Liver (tissue), 9 donors: Measurements from ENCODE around the gene ATXN7L3. TPM values are rescaled to one million over a fixed set of nuclear protein-coding genes. Genes with fewer than 3 reads are reported as not detected.

ENCODE experiments used
- DNase-seq: peaks from one replicate; pipeline ENCODE4 v3.0.0-alpha.2; 2017; ENCODE audit warnings: low spot score
- H3K27ac ChIP-seq, 2 donors: one replicate each; pipeline ENCODE4 v1.7.0; 2013; ENCODE audit warnings: inconsistent platforms in 2 of 2, low read length in 2 of 2, control low read depth in 1 of 2, low read depth in 1 of 2, mild to moderate bottlenecking in 1 of 2
- H3K27me3 ChIP-seq, 4 donors: one replicate each; pipeline versions ENCODE4 v1.6.1 to v1.7.0; 2013; ENCODE audit warnings: low read length in 3 of 4, inconsistent platforms in 1 of 4, mild to moderate bottlenecking in 1 of 4, moderate library complexity in 1 of 4; ENCODE audit not compliant: control insufficient read depth in 4 of 4, insufficient read depth in 4 of 4
- H3K36me3 ChIP-seq, 4 donors: one replicate each; pipeline versions ENCODE4 v1.6.1 to v1.7.0; 2013; ENCODE audit warnings: low read length in 3 of 4, mild to moderate bottlenecking in 3 of 4, low read depth in 1 of 4, moderate library complexity in 1 of 4; ENCODE audit not compliant: control insufficient read depth in 4 of 4, insufficient read depth in 3 of 4
- H3K4me1 ChIP-seq, 4 donors: one replicate each; pipeline versions ENCODE4 v1.6.1 to v1.7.0; 2013; ENCODE audit warnings: low read length in 3 of 4, mild to moderate bottlenecking in 3 of 4, moderate library complexity in 1 of 4; ENCODE audit not compliant: control insufficient read depth in 4 of 4, insufficient read depth in 4 of 4
- H3K4me3 ChIP-seq, 3 donors: one replicate each; pipeline versions ENCODE4 v1.6.1 to v1.7.0; 2013; ENCODE audit warnings: low read length in 3 of 3, control low read depth in 1 of 3, low read depth in 1 of 3, mild to moderate bottlenecking in 1 of 3
- H3K9ac ChIP-seq, 2 donors: one replicate each; pipeline ENCODE4 v1.7.0; 2013; ENCODE audit warnings: low read length in 2 of 2, mild to moderate bottlenecking in 2 of 2, moderate library complexity in 2 of 2, control low read depth in 1 of 2, low read depth in 1 of 2
- H3K9me3 ChIP-seq, 4 donors: one replicate each; pipeline versions ENCODE4 v1.6.1 to v1.7.0; 2013; ENCODE audit warnings: low read length in 3 of 4; ENCODE audit not compliant: control insufficient read depth in 4 of 4
- EGR1 ChIP-seq, 2 donors: IDR thresholded peaks; 2 replicates each; pipeline ENCODE4 v1.6.1; 2016 to 2018; ENCODE audit warnings: antibody characterized with exemption in 2 of 2, low read depth in 2 of 2
- FOXA1 ChIP-seq: IDR thresholded peaks from 2 replicates; pipeline ENCODE4 v1.6.1; 2016; ENCODE audit warnings: antibody characterized with exemption
- FOXA2 ChIP-seq: IDR thresholded peaks from 2 replicates; pipeline ENCODE4 v1.6.1; 2016; ENCODE audit warnings: antibody characterized with exemption
- GABPA ChIP-seq, 2 donors: IDR thresholded peaks in 1 of 2; conservative IDR thresholded peaks in 1 of 2; 2 replicates each; pipeline ENCODE4 v1.6.1; 2016; ENCODE audit warnings: antibody characterized with exemption in 2 of 2, mild to moderate bottlenecking in 1 of 2, moderate library complexity in 1 of 2
- HNF4A ChIP-seq, 2 donors: conservative IDR thresholded peaks; 2 replicates each; pipeline ENCODE4 v1.6.1; 2016; ENCODE audit warnings: antibody characterized with exemption in 2 of 2, mild to moderate bottlenecking in 2 of 2
- HNF4G ChIP-seq: IDR thresholded peaks from 2 replicates; pipeline ENCODE4 v1.6.1; 2016; ENCODE audit warnings: antibody characterized with exemption
- JUND ChIP-seq, 2 donors: IDR thresholded peaks; 2 replicates each; pipeline ENCODE4 v1.6.1; 2016; ENCODE audit warnings: antibody characterized with exemption in 2 of 2
- NR2F2 ChIP-seq: IDR thresholded peaks from 2 replicates; pipeline ENCODE4 v1.6.1; 2016; ENCODE audit warnings: antibody characterized with exemption
- RAD21 ChIP-seq, 2 donors: IDR thresholded peaks; 2 replicates each; pipeline ENCODE4 v1.6.1; 2016; ENCODE audit warnings: antibody characterized with exemption in 2 of 2, mild to moderate bottlenecking in 2 of 2
- RXRA ChIP-seq, 2 donors: IDR thresholded peaks; 2 replicates each; pipeline ENCODE4 v1.6.1; 2017 to 2018; ENCODE audit warnings: antibody characterized with exemption in 2 of 2, mild to moderate bottlenecking in 1 of 2
- SP1 ChIP-seq: IDR thresholded peaks from 2 replicates; pipeline ENCODE4 v1.6.1; 2018; ENCODE audit warnings: antibody characterized with exemption, mild to moderate bottlenecking
- TAF1 ChIP-seq: conservative IDR thresholded peaks from 2 replicates; pipeline ENCODE4 v1.6.1; 2016; ENCODE audit warnings: antibody characterized with exemption, mild to moderate bottlenecking
- YY1 ChIP-seq: IDR thresholded peaks from 2 replicates; pipeline ENCODE4 v1.6.1; 2016; ENCODE audit warnings: antibody characterized with exemption, mild to moderate bottlenecking
- WGBS: extraction: QIAGEN DNeasy Blood & Tissue Kit; methylation state at CpG from one replicate; pipeline ENCODE4 v1.1.7; 2013; 5-methylcytosine and 5-hydroxymethylcytosine counted together
- polyA plus RNA-seq, 2 donors: library from polyadenylated mRNA; stranded (reverse) in 1 of 2; unstranded in 1 of 2; fragments of 200-250 nt in 1 of 2; fragments of >200 nt in 1 of 2; fragmentation: Nextera tagmentation in 1 of 2; extraction: Ambion mirVana in 1 of 2; gene quantifications; one replicate each; pipeline versions ENCODE4 v1.2.1 to v1.2.3, GENCODE V29; 2013 to 2015
- total RNA-seq, 2 donors: library from RNA; depleted of rRNA; stranded (reverse); fragments of >200 nt; gene quantifications; one replicate each; pipeline ENCODE4 v1.2.3, GENCODE V29; 2014
- TF ChIP-seq, protein P1 (sequence below): fragments of 150-350 bp; IDR thresholded peaks from 2 replicates; pipeline ENCODE4 v1.5.1; 2017; ENCODE audit warnings: improper control_type of control experiment, low read depth, low read length; ENCODE audit not compliant: missing input control
- TF ChIP-seq, protein P2 (sequence below): IDR thresholded peaks from 2 replicates; pipeline ENCODE4 v1.6.1; 2016; ENCODE audit warnings: antibody characterized with exemption
- TF ChIP-seq, protein P3 (sequence below): IDR thresholded peaks from 2 replicates; pipeline ENCODE4 v1.6.1; 2016; ENCODE audit warnings: antibody characterized with exemption
- TF ChIP-seq, protein P4 (sequence below): IDR thresholded peaks from 2 replicates; pipeline ENCODE4 v1.6.1; 2016; ENCODE audit warnings: antibody characterized with exemption
- TF ChIP-seq, protein P5 (sequence below): IDR thresholded peaks from 2 replicates; pipeline ENCODE4 v1.6.1; 2016; ENCODE audit warnings: antibody characterized with exemption, mild to moderate bottlenecking
- donor health status: healthy.
- donor health status: healthy.
- donor health status: healthy.
- donor health status: healthy.
- donor health status: healthy.

The ATXN7L3 gene
- total and polyA plus RNA-seq, 4 donors: 5.1 to 20.9 (median 14.7) TPM

DNA sequence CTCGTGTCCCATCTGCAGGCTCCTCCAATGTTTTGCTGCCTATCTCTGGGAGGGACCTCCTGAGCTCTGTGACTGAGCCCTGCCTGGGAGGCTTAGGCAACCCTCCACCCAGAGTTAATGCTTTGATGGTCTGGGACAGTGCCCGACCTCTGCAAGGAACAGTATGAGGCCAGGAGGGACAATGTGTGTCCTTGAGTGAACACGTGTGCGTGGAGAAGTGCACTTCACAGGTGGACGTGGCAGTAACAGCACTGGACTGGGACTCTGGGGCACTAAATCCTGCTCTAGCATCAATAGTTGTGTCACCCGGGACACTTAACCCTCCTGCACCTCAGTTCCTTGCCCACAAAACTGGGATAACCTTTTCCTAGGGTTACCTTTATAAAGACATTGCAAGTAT, 15.2 kb upstream of the ATXN7L3 start:
- no peak overlapping the region for H3K4me3 ChIP-seq
- no peaks in the 10 kb centered on the region for H3K27me3 ChIP-seq
- peaks cover 7 to 29% (median 18%) of the 10 kb centered on the region in 4 donors for H3K4me1 ChIP-seq
- 94% methylated on average over 6 of the region's 6 CpGs for WGBS
- no peak overlapping the region for H3K27ac ChIP-seq
- TF ChIP-seq FOXA2 (no peak), HNF4G (no peak), GABPA (IDR thresholded peaks at IDR 0.05 in 1 of 2, conservative IDR thresholded peaks at IDR 0.05 in 1 of 2) (no peak), SP1 (no peak), RXRA (IDR thresholded peaks at IDR 0.05) (no peak), HNF4A (conservative IDR thresholded peaks at IDR 0.05) (no peak), RAD21 (IDR thresholded peaks at IDR 0.05) (no peak), NR2F2 (no peak), YY1 (no peak), JUND (IDR thresholded peaks at IDR 0.05) (no peak), FOXA1 (no peak), TAF1 (no peak), EGR1 (IDR thresholded peaks at IDR 0.05; ENCODE audit: low read depth in 2 of 2) (no peak)
- TF ChIP-seq, protein P1, sequence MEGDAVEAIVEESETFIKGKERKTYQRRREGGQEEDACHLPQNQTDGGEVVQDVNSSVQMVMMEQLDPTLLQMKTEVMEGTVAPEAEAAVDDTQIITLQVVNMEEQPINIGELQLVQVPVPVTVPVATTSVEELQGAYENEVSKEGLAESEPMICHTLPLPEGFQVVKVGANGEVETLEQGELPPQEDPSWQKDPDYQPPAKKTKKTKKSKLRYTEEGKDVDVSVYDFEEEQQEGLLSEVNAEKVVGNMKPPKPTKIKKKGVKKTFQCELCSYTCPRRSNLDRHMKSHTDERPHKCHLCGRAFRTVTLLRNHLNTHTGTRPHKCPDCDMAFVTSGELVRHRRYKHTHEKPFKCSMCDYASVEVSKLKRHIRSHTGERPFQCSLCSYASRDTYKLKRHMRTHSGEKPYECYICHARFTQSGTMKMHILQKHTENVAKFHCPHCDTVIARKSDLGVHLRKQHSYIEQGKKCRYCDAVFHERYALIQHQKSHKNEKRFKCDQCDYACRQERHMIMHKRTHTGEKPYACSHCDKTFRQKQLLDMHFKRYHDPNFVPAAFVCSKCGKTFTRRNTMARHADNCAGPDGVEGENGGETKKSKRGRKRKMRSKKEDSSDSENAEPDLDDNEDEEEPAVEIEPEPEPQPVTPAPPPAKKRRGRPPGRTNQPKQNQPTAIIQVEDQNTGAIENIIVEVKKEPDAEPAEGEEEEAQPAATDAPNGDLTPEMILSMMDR: no peak
- TF ChIP-seq, protein P2, sequence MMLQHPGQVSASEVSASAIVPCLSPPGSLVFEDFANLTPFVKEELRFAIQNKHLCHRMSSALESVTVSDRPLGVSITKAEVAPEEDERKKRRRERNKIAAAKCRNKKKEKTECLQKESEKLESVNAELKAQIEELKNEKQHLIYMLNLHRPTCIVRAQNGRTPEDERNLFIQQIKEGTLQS: no peak
- TF ChIP-seq, protein P3, sequence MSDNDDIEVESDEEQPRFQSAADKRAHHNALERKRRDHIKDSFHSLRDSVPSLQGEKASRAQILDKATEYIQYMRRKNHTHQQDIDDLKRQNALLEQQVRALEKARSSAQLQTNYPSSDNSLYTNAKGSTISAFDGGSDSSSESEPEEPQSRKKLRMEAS: no peak
- TF ChIP-seq, protein P4, sequence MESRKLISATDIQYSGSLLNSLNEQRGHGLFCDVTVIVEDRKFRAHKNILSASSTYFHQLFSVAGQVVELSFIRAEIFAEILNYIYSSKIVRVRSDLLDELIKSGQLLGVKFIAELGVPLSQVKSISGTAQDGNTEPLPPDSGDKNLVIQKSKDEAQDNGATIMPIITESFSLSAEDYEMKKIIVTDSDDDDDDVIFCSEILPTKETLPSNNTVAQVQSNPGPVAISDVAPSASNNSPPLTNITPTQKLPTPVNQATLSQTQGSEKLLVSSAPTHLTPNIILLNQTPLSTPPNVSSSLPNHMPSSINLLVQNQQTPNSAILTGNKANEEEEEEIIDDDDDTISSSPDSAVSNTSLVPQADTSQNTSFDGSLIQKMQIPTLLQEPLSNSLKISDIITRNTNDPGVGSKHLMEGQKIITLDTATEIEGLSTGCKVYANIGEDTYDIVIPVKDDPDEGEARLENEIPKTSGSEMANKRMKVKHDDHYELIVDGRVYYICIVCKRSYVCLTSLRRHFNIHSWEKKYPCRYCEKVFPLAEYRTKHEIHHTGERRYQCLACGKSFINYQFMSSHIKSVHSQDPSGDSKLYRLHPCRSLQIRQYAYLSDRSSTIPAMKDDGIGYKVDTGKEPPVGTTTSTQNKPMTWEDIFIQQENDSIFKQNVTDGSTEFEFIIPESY: no peak
- no peak for DNase-seq
- peaks cover 11 to 38% (median 27%) of the 10 kb centered on the region in 4 donors for H3K36me3 ChIP-seq
- no peak overlapping the region for H3K9ac ChIP-seq
- H3K9me3 ChIP-seq: no peaks in the 10 kb centered on the region

DNA sequence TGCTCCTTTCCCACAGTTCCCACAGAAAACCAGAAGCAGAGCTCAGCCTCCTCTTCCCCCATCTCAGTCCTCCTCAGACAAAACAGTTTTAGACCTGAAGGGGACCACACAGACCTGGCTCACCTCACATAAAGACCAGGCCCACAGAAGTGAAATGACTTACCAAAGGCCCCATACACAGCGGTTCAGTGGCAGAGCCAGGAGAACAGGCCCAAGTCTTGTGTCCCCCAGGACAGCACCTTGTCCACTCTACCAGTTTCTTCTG, 14.5 kb upstream of the ATXN7L3 start:
- TF ChIP-seq, protein P5, sequence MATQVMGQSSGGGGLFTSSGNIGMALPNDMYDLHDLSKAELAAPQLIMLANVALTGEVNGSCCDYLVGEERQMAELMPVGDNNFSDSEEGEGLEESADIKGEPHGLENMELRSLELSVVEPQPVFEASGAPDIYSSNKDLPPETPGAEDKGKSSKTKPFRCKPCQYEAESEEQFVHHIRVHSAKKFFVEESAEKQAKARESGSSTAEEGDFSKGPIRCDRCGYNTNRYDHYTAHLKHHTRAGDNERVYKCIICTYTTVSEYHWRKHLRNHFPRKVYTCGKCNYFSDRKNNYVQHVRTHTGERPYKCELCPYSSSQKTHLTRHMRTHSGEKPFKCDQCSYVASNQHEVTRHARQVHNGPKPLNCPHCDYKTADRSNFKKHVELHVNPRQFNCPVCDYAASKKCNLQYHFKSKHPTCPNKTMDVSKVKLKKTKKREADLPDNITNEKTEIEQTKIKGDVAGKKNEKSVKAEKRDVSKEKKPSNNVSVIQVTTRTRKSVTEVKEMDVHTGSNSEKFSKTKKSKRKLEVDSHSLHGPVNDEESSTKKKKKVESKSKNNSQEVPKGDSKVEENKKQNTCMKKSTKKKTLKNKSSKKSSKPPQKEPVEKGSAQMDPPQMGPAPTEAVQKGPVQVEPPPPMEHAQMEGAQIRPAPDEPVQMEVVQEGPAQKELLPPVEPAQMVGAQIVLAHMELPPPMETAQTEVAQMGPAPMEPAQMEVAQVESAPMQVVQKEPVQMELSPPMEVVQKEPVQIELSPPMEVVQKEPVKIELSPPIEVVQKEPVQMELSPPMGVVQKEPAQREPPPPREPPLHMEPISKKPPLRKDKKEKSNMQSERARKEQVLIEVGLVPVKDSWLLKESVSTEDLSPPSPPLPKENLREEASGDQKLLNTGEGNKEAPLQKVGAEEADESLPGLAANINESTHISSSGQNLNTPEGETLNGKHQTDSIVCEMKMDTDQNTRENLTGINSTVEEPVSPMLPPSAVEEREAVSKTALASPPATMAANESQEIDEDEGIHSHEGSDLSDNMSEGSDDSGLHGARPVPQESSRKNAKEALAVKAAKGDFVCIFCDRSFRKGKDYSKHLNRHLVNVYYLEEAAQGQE: no peak
- TF ChIP-seq HNF4A (conservative IDR thresholded peaks at IDR 0.05) (no peak), NR2F2 (no peak), YY1 (no peak), EGR1 (IDR thresholded peaks at IDR 0.05; ENCODE audit: low read depth in 2 of 2) (no peak), FOXA2 (no peak), FOXA1 (no peak), RAD21 (IDR thresholded peaks at IDR 0.05) (no peak), RXRA (IDR thresholded peaks at IDR 0.05) (no peak), JUND (IDR thresholded peaks at IDR 0.05) (no peak), HNF4G (no peak), GABPA (IDR thresholded peaks at IDR 0.05 in 1 of 2, conservative IDR thresholded peaks at IDR 0.05 in 1 of 2) (no peak)
- TF ChIP-seq, protein P1: no peak
- TF ChIP-seq, protein P2: no peak
- TF ChIP-seq, protein P4: no peak
- no peak overlapping the region for H3K9ac ChIP-seq
- peaks cover 7 to 29% (median 18%) of the 10 kb centered on the region in 4 donors for H3K4me1 ChIP-seq
- peaks cover 11 to 44% (median 34%) of the 10 kb centered on the region in 4 donors for H3K36me3 ChIP-seq
- no peaks in the 10 kb centered on the region for H3K9me3 ChIP-seq
- no peak overlapping the region for H3K27ac ChIP-seq
- no peak for DNase-seq
- 100% methylated on average over 1 of the region's 1 CpG for WGBS
- no peaks in the 10 kb centered on the region for H3K27me3 ChIP-seq
- H3K4me3 ChIP-seq: no peak overlapping the region
